ENCODE results near the gene GRM7. TPM values are rescaled to one million over a fixed set of nuclear protein-coding genes. Genes with fewer than 3 reads are reported as not detected.

GRM7 gene
- total and polyA plus RNA-seq, 9 of the 15 experiments (the other 6 are each of a cell fraction or from before 2014, with no cell fraction given), result not detected

DNA sequence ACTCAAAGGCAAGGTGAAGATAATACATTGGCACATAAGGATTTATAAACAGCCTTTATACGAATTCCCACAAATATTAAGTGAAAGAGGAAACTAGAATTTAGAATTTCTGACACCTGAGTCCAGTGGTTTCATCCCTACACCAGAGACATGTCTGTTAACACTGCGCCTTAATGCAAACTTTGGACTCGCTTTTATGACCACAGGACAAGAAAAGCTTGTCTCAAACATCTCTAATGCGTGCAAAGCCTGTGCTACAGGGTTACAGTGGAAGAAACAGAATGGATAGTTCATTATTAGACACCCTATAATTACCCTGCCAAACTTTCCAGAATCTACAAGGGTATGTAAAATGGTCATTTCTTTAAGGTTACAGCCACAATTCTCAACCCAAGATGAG, 802.9 kb downstream of the GRM7 start:
- H3K4me2 ChIP-seq (ENCODE audit: insufficient read depth, low read length), result no peak overlapping the region
- no peak for DNase-seq (ENCODE audit: extremely low read depth in 1 of 4, low spot score in 3 of 4)
- FAIRE-seq, result no peak
- H2AFZ ChIP-seq (ENCODE audit: low read depth, low read length), result no peak overlapping the region
- BruUV-seq (replicated peaks), result no TSS peak
- ChIA-PET CTCF (ENCODE audit: low intra/inter-chr PET ratio) (no interaction called here), POLR2A (no interaction called here)
- WGBS (ENCODE audit: insufficient coverage, low coverage, missing lambda C conversion rate), result 0% methylated on average over 4 of the region's 4 CpGs
- H3K4me1 ChIP-seq (replicated peaks in 1 of 2; ENCODE audit: control insufficient read depth in 2 of 2, insufficient read depth in 2 of 2, low read length in 2 of 2), result no peaks in the 10 kb centered on the region
- ATAC-seq, result no peak
- H3K27ac ChIP-seq (ENCODE audit: extremely low read depth, low read depth, low read length), result no peak overlapping the region
- H3K9me1 ChIP-seq (ENCODE audit: control insufficient read depth, insufficient read depth, low read length), result no peaks in the 10 kb centered on the region
- H3K79me2 ChIP-seq (ENCODE audit: control insufficient read depth, insufficient read depth, low read length), result no peaks in the 10 kb centered on the region
- no peak overlapping the region for H3K9ac ChIP-seq (ENCODE audit: insufficient read depth in 1 of 2, low read depth in 2 of 2, low read length in 2 of 2)
- H3K4me3 ChIP-seq, result no peak overlapping the region
- in situ Hi-C loops (cut with MboI) (no loop called here), intact Hi-C loops (cut with micrococcal nuclease) (no loop called here)
- H4K20me1 ChIP-seq (replicated peaks; ENCODE audit: control insufficient read depth, insufficient read depth, low read length), result no peaks in the 10 kb centered on the region
- H3K27me3 ChIP-seq (ENCODE audit: control insufficient read depth in 2 of 2, insufficient read depth in 2 of 2, low read length in 2 of 2), result no peaks in the 10 kb centered on the region
- TF ChIP-seq SMARCC2 (IDR thresholded peaks at IDR 0.05; ENCODE audit: low read depth) (no peak), PTTG1 (tag; IDR thresholded peaks at IDR 0.05; ENCODE audit: low read depth) (no peak), RBM17 (IDR thresholded peaks at IDR 0.05; ENCODE audit: borderline replicate concordance, low read depth, low read length) (no peak), FOXJ2 (tag; IDR thresholded peaks at IDR 0.05) (no peak), ZNF77 (CRISPR knock-in tag; IDR thresholded peaks at IDR 0.05) (no peak), ZNF146 (CRISPR knock-in tag; IDR thresholded peaks at IDR 0.05; ENCODE audit: unreplicated experiment) (no peak), ZFP1 (CRISPR knock-in tag; IDR thresholded peaks at IDR 0.05) (no peak), ZNF644 (tag; IDR thresholded peaks at IDR 0.05; ENCODE audit: low read depth) (no peak), ARID3A (IDR thresholded peaks at IDR 0.05; ENCODE audit: borderline replicate concordance, low read depth, low read length) (no peak), EZH2 (IDR thresholded peaks at IDR 0.05; ENCODE audit: borderline replicate concordance, low read depth, low read length) (no peak), SAFB2 (IDR thresholded peaks at IDR 0.05; ENCODE audit: borderline replicate concordance, low read depth, low read length, severe bottlenecking) (no peak), ZNF174 (CRISPR knock-in tag; IDR thresholded peaks at IDR 0.05) (no peak), ZHX1 (conservative IDR thresholded peaks at IDR 0.05; ENCODE audit: low read length) (no peak), NFRKB (IDR thresholded peaks at IDR 0.05; ENCODE audit: low read depth) (no peak), SMAD4 (CRISPR knock-in tag; conservative IDR thresholded peaks at IDR 0.05) (no peak), LEF1 (IDR thresholded peaks at IDR 0.05) (no peak), HDAC2 (IDR thresholded peaks at IDR 0.05) (no peak), MED1 (CRISPR knock-in tag; IDR thresholded peaks at IDR 0.05; ENCODE audit: borderline replicate concordance) (no peak), NFXL1 (CRISPR knock-in tag; IDR thresholded peaks at IDR 0.05) (no peak)
- TF ChIP-seq, protein P1, sequence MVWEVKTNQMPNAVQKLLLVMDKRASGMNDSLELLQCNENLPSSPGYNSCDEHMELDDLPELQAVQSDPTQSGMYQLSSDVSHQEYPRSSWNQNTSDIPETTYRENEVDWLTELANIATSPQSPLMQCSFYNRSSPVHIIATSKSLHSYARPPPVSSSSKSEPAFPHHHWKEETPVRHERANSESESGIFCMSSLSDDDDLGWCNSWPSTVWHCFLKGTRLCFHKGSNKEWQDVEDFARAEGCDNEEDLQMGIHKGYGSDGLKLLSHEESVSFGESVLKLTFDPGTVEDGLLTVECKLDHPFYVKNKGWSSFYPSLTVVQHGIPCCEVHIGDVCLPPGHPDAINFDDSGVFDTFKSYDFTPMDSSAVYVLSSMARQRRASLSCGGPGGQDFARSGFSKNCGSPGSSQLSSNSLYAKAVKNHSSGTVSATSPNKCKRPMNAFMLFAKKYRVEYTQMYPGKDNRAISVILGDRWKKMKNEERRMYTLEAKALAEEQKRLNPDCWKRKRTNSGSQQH (CRISPR knock-in tag; IDR thresholded peaks at IDR 0.05), result no peak
- H3K9me3 ChIP-seq (replicated peaks; ENCODE audit: control insufficient read depth, insufficient read depth, low read depth, low read length), result no peaks in the 10 kb centered on the region
- no peaks in the 10 kb centered on the region for H3K36me3 ChIP-seq (ENCODE audit: control insufficient read depth, insufficient read depth, low read length)

Data from K562 (cell line).